Measurements from ENCODE around the gene CHRNA4. TPM values are rescaled to one million over a fixed set of nuclear protein-coding genes. Genes with fewer than 3 reads are reported as not detected.

The CHRNA4 gene
- total RNA-seq, 1 donor from 2014 or later = 0.38 TPM

- H3K4me1 ChIP-seq = no peaks in the 10 kb centered on the region
- TF ChIP-seq CTCF (IDR thresholded peaks at IDR 0.05; ENCODE audit: borderline replicate concordance) = no peak
- no peak overlapping the region for H3K4me3 ChIP-seq
- H3K36me3 ChIP-seq = no peaks in the 10 kb centered on the region
- H3K27me3 ChIP-seq (ENCODE audit: low read depth) = peaks cover 90% of the 10 kb centered on the region
- no peak for DNase-seq
- peaks cover 18% of the 10 kb centered on the region for H3K9me3 ChIP-seq (replicated peaks)
- intact Hi-C loops (cut with micrococcal nuclease) = no loop called here
- H3K27ac ChIP-seq (replicated peaks) = no peak overlapping the region
Observed at GRCh38 chr20:63394920-63395455, 33.8 kb upstream of the CHRNA4 start.

- peaks cover 83% of the 10 kb centered on the region for H3K27me3 ChIP-seq (ENCODE audit: low read depth)
Observed at GRCh38 chr20:63394069-63394919, 33.1 kb upstream of the CHRNA4 start.

GRCh38 chr20:63393566-63393965 is 32.4 kb upstream of the CHRNA4 start:
- TF ChIP-seq CTCF (IDR thresholded peaks at IDR 0.05; ENCODE audit: borderline replicate concordance) = no peak
- intact Hi-C loops (cut with micrococcal nuclease) = no loop called here

More at GRCh38 chr20:63394069-63394919, 33.1 kb upstream of the CHRNA4 start:
- no peak for TF ChIP-seq CTCF (IDR thresholded peaks at IDR 0.05; ENCODE audit: borderline replicate concordance)
- no peak for DNase-seq
- intact Hi-C loops (cut with micrococcal nuclease) = no loop called here
- Histone ChIP-seq H3K9me3 (replicated peaks) (peaks cover 25% of the 10 kb centered on the region), H3K4me1 (no peaks in the 10 kb centered on the region), H3K36me3 (no peaks in the 10 kb centered on the region), H3K4me3 (no peak overlapping the region), H3K27ac (replicated peaks) (no peak overlapping the region)

GRCh38 chr20:63392465-63393365 is 31.6 kb upstream of the CHRNA4 start:
- H3K27me3 ChIP-seq (ENCODE audit: low read depth) = peaks cover 68% of the 10 kb centered on the region
- DNase-seq = no peak
- H3K27ac ChIP-seq (replicated peaks) = no peak overlapping the region
- no peak overlapping the region for H3K4me3 ChIP-seq
- intact Hi-C loops (cut with micrococcal nuclease) = no loop called here
- H3K36me3 ChIP-seq = no peaks in the 10 kb centered on the region
- peaks cover 28% of the 10 kb centered on the region for H3K9me3 ChIP-seq (replicated peaks)
- TF ChIP-seq CTCF (IDR thresholded peaks at IDR 0.05; ENCODE audit: borderline replicate concordance) = no peak
- no peaks in the 10 kb centered on the region for H3K4me1 ChIP-seq

More at GRCh38 chr20:63393566-63393965, 32.4 kb upstream of the CHRNA4 start:
- no peak for DNase-seq
- H3K27ac ChIP-seq (replicated peaks) = no peak overlapping the region
- H3K36me3 ChIP-seq = no peaks in the 10 kb centered on the region
- H3K27me3 ChIP-seq (ENCODE audit: low read depth) = peaks cover 76% of the 10 kb centered on the region
- H3K4me1 ChIP-seq = no peaks in the 10 kb centered on the region
- H3K9me3 ChIP-seq (replicated peaks) = peaks cover 28% of the 10 kb centered on the region
- no peak overlapping the region for H3K4me3 ChIP-seq

GRCh38 chr20:63387917-63388316 is 26.8 kb upstream of the CHRNA4 start:
- Histone ChIP-seq H3K4me1 (no peaks in the 10 kb centered on the region), H3K27ac (replicated peaks) (no peak overlapping the region), H3K4me3 (no peak overlapping the region), H3K27me3 (ENCODE audit: low read depth) (peaks cover 38% of the 10 kb centered on the region), H3K9me3 (replicated peaks) (peaks cover 46% of the 10 kb centered on the region), H3K36me3 (no peaks in the 10 kb centered on the region)
- no peak for TF ChIP-seq CTCF (IDR thresholded peaks at IDR 0.05; ENCODE audit: borderline replicate concordance)
- intact Hi-C loops (cut with micrococcal nuclease) = no loop called here
- DNase-seq = no peak
